Stomach smooth muscle (tissue), 2 donors: ENCODE data around the gene ASTN2.

Experiments
- H3K27ac ChIP-seq: one replicate; pipeline ENCODE4 v1.7.0; 2013; ENCODE audit warnings: mild to moderate bottlenecking, low read length, inconsistent platforms
- H3K27me3 ChIP-seq, 2 donors: one replicate each; pipeline ENCODE4 v1.7.0; 2013; ENCODE audit warnings: low read length in 2 of 2; ENCODE audit not compliant: insufficient read depth in 2 of 2, control insufficient read depth in 1 of 2
- H3K36me3 ChIP-seq, 2 donors: one replicate each; pipeline ENCODE4 v1.7.0; 2013; ENCODE audit warnings: low read length in 2 of 2; ENCODE audit not compliant: control insufficient read depth in 2 of 2, insufficient read depth in 2 of 2
- H3K4me1 ChIP-seq: one replicate; pipeline ENCODE4 v1.7.0; 2013; ENCODE audit warnings: low read length; ENCODE audit not compliant: control insufficient read depth, insufficient read depth
- H3K4me3 ChIP-seq, 2 donors: one replicate each; pipeline ENCODE4 v1.7.0; 2013; ENCODE audit warnings: low read length in 2 of 2
- H3K9ac ChIP-seq, 2 donors: one replicate each; pipeline ENCODE4 v1.7.0; 2013; ENCODE audit warnings: low read length in 2 of 2, mild to moderate bottlenecking in 1 of 2
- H3K9me3 ChIP-seq, 2 donors: one replicate each; pipeline ENCODE4 v1.7.0; 2013; ENCODE audit warnings: low read length in 2 of 2; ENCODE audit not compliant: control insufficient read depth in 2 of 2
- donor health status: healthy.
- donor health status: Pancreatic carcinoma.

The ASTN2 gene

GRCh38 chr9:117121316-117121715 lies 293.5 kb downstream of the ASTN2 start:
- no peak overlapping the region for H3K27ac ChIP-seq
- no peak overlapping the region for H3K4me3 ChIP-seq
- H3K9me3 ChIP-seq = no peaks in the 10 kb centered on the region
- no peaks in the 10 kb centered on the region for H3K36me3 ChIP-seq
- H3K27me3 ChIP-seq = no peaks in the 10 kb centered on the region
- H3K9ac ChIP-seq = no peak overlapping the region
- no peaks in the 10 kb centered on the region for H3K4me1 ChIP-seq

DNA sequence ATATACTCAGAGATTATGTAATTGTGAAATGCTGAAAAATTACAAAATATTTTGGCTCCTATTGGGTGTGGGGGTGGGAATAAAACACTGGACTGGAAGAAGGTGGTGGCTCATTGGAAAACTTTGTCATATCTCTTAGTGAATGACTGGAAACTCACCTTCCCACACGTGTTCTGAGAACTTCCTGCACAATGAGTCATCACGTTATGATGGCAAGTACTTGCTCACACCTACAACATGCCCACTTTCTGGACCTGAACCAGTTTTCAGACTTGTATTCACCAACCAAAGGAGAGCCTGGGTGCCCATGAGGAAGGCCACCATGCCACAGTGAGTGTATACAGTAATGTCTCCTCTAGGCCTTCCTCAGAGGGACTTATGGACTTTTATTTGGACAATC lies 294.8 kb downstream of the ASTN2 start:
- Histone ChIP-seq H3K27ac (no peak overlapping the region), H3K4me1 (no peaks in the 10 kb centered on the region), H3K9me3 (no peaks in the 10 kb centered on the region), H3K4me3 (no peak overlapping the region), H3K27me3 (no peaks in the 10 kb centered on the region), H3K36me3 (no peaks in the 10 kb centered on the region), H3K9ac (no peak overlapping the region)

- Histone ChIP-seq H3K9me3 (no peaks in the 10 kb centered on the region), H3K4me1 (no peaks in the 10 kb centered on the region), H3K36me3 (no peaks in the 10 kb centered on the region), H3K4me3 (no peak overlapping the region), H3K27me3 (no peaks in the 10 kb centered on the region), H3K27ac (no peak overlapping the region), H3K9ac (no peak overlapping the region)
Observed at GRCh38 chr9:117116084-117116483, 298.8 kb downstream of the ASTN2 start.

GRCh38 chr9:117114768-117115167 lies 300.1 kb downstream of the ASTN2 start:
- no peak overlapping the region for H3K27ac ChIP-seq
- no peaks in the 10 kb centered on the region for H3K4me1 ChIP-seq
- no peaks in the 10 kb centered on the region for H3K36me3 ChIP-seq
- H3K9me3 ChIP-seq = no peaks in the 10 kb centered on the region
- no peaks in the 10 kb centered on the region for H3K27me3 ChIP-seq
- no peak overlapping the region for H3K9ac ChIP-seq
- no peak overlapping the region for H3K4me3 ChIP-seq

DNA sequence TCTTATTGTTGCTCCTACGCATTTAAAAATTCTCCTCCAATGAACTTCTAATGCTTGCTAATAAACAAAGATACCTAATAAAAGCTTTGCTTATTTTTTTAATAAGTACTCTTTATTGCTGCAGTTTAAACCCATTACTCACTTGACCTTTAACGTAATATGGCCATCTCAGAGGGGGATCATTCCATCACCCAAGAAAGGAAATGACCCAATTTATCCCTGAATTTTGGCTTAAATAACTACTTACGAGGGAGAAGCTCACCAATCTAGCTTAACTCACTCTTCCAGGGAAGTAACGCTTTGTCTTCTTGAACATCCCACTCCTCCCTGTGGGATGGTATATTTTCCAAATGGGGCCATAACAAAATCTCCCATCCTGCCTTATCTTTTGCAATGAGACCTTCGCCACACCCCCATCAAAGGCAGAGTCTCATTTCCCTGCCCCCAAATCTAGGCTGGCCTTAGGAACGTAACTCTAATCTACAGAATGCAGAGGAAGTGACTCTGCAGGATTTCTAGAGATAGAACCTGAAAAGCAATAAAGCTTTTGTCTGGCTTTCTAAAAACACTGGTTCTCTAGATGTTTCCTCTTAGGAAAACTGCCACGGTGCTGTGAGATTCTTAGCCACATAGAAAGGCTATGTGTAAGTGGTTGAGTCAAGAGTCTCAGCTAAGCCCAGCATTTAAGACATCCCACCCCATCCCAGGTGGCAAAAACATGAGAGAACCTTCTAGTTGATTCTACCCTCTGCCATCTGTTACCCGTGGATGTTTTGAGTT lies 310.0 kb downstream of the ASTN2 start:
- H3K9ac ChIP-seq = no peak overlapping the region
- H3K27me3 ChIP-seq = no peaks in the 10 kb centered on the region
- no peak overlapping the region for H3K4me3 ChIP-seq
- H3K4me1 ChIP-seq = no peaks in the 10 kb centered on the region
- no peaks in the 10 kb centered on the region for H3K36me3 ChIP-seq
- no peaks in the 10 kb centered on the region for H3K9me3 ChIP-seq
- no peak overlapping the region for H3K27ac ChIP-seq

DNA sequence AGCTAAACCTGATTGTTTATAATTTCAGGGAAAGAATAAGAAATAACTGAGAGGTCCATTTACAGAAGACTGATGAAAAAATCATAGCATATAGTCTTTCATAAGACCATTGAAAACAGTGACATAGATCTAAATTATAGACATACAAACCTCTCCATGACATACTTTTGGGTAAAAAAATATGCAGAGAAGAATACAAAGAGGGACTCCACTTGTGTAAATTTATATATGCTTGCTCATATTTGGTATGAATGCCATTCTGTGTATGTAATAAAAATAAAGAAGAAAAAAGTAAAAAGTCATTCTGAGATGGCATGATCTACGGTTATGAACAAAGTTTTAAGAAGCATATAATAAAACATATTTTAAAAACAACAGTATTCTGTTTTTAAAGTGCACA lies 310.7 kb downstream of the ASTN2 start:
- H3K27me3 ChIP-seq = no peaks in the 10 kb centered on the region

GRCh38 chr9:117103438-117104110 lies 311.3 kb downstream of the ASTN2 start:
- Histone ChIP-seq H3K27ac (no peak overlapping the region), H3K4me1 (no peaks in the 10 kb centered on the region), H3K9me3 (no peaks in the 10 kb centered on the region), H3K4me3 (no peak overlapping the region), H3K27me3 (no peaks in the 10 kb centered on the region), H3K36me3 (no peaks in the 10 kb centered on the region), H3K9ac (no peak overlapping the region)

More for the DNA sequence above, 310.7 kb downstream of the ASTN2 start:
- H3K36me3 ChIP-seq = no peaks in the 10 kb centered on the region
- H3K4me1 ChIP-seq = no peaks in the 10 kb centered on the region
- H3K27ac ChIP-seq = no peak overlapping the region
- no peak overlapping the region for H3K4me3 ChIP-seq
- H3K9me3 ChIP-seq = no peaks in the 10 kb centered on the region
- no peak overlapping the region for H3K9ac ChIP-seq

DNA sequence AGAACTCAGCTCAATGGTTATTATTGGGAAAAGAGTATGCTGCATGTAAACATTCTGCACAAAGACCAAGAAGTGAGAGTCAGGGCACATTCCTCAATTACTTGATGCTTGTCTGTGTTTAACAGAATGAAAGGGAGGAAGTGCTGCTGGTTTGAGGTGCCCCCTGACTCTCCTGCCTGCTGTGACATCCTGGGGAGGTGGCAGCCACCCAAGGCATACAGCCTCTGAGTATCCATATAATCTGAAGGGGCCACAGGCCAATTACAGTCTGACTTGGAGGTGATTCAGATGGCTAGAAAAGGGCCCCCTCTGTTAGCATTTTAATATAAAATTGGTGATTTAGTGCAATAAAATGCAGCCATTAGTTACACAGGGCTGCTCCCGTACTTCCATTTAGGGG lies 313.8 kb downstream of the ASTN2 start:
- no peaks in the 10 kb centered on the region for H3K4me1 ChIP-seq
- H3K27ac ChIP-seq = no peak overlapping the region
- no peak overlapping the region for H3K9ac ChIP-seq
- H3K27me3 ChIP-seq = no peaks in the 10 kb centered on the region
- no peaks in the 10 kb centered on the region for H3K9me3 ChIP-seq
- H3K4me3 ChIP-seq = no peak overlapping the region
- H3K36me3 ChIP-seq = no peaks in the 10 kb centered on the region

DNA sequence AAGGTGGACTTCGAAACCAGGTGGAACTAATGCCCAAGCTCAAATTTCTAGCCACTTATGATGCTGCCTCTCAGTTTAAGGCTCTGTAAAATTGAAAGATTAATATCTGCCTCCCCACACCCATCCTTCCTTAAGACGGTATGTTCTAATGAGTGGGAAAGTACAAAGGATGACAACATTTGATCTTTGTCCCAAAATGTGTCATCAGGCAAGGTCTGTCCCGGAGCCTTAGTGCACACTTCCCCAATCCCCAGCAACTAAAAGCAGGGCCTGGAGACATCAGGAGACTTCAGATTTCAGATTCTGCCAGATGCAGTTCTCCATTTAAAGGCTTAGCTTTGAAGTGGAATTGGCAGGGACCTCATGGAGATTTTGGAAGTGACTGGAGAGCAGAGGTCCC lies 316.5 kb downstream of the ASTN2 start:
- no peak overlapping the region for H3K4me3 ChIP-seq
- H3K9ac ChIP-seq = no peak overlapping the region
- H3K9me3 ChIP-seq = no peaks in the 10 kb centered on the region
- H3K36me3 ChIP-seq = no peaks in the 10 kb centered on the region
- H3K27me3 ChIP-seq = no peaks in the 10 kb centered on the region
- H3K4me1 ChIP-seq = peaks cover 6% of the 10 kb centered on the region
- no peak overlapping the region for H3K27ac ChIP-seq

DNA sequence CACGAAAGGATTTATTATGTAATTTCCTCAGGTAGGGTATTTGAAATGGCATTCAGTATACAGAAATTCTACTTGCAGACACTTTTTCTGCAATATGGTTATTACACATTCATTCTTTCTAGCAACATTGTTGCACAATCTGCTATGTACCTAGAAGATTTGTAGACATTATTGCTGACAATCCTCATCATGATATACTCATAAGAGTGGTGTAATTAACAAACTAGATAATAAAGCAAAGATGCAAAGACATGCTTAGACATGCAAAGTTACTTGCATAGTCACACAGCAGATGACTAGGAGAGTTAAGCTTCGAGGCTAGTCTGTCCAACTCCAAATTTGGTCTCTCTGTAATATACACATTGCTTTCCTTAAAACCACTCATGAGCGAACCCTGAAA lies 317.1 kb downstream of the ASTN2 start:
- H3K27me3 ChIP-seq = no peaks in the 10 kb centered on the region
- no peak overlapping the region for H3K27ac ChIP-seq
- H3K9ac ChIP-seq = no peak overlapping the region
- H3K36me3 ChIP-seq = no peaks in the 10 kb centered on the region
- no peak overlapping the region for H3K4me3 ChIP-seq
- peaks cover 6% of the 10 kb centered on the region for H3K4me1 ChIP-seq
- H3K9me3 ChIP-seq = no peaks in the 10 kb centered on the region

DNA sequence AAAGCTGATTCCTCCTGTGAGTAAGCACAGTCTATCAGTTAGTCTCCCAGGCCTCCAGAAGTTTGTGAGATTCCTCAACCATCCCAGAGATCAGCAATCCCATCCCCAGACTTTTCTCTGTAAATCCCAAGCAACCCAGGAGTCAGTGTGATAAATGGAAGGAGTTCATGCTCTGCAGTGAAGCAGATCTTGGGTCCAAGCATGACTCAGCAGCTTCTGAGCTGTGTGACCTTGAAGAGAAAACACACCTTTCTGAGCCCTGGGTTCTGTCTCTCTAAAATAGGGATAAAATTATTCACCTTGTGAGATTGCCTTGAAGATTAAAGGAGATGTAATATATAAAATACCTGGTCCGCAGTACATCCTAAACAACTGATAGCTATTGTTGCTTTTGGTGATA lies 318.7 kb downstream of the ASTN2 start:
- Histone ChIP-seq H3K9me3 (no peaks in the 10 kb centered on the region), H3K27me3 (no peaks in the 10 kb centered on the region), H3K9ac (no peak overlapping the region), H3K36me3 (no peaks in the 10 kb centered on the region), H3K27ac (no peak overlapping the region), H3K4me1 (peaks cover 6% of the 10 kb centered on the region), H3K4me3 (no peak overlapping the region)
